SU-DHL-6 (cell line): ENCODE results near the gene CLK2.

Source experiments
- EZH2phosphoT487 ChIP-seq: fragments of 200-600 bp; sonication (generic), shearing (Covaris generic); conservative IDR thresholded peaks from 2 replicates; pipeline ENCODE4 v1.6.1; 2018; ENCODE audit warnings: mild to moderate bottlenecking, antibody characterized with exemption, low read length, moderate library complexity, mixed read lengths
- TF ChIP-seq, protein P1 (sequence below): fragments of 200-600 bp; sonication (generic); IDR thresholded peaks from one replicate; pipeline ENCODE4 v1.5.1; 2017; ENCODE audit warnings: antibody characterized with exemption, mild to moderate bottlenecking, low read length, moderate library complexity; ENCODE audit not compliant: insufficient read depth, poor library complexity, severe bottlenecking

GRCh38 chr1:155279268-155279667, 6.0 kb upstream of the CLK2 start:
- TF ChIP-seq, protein P1, sequence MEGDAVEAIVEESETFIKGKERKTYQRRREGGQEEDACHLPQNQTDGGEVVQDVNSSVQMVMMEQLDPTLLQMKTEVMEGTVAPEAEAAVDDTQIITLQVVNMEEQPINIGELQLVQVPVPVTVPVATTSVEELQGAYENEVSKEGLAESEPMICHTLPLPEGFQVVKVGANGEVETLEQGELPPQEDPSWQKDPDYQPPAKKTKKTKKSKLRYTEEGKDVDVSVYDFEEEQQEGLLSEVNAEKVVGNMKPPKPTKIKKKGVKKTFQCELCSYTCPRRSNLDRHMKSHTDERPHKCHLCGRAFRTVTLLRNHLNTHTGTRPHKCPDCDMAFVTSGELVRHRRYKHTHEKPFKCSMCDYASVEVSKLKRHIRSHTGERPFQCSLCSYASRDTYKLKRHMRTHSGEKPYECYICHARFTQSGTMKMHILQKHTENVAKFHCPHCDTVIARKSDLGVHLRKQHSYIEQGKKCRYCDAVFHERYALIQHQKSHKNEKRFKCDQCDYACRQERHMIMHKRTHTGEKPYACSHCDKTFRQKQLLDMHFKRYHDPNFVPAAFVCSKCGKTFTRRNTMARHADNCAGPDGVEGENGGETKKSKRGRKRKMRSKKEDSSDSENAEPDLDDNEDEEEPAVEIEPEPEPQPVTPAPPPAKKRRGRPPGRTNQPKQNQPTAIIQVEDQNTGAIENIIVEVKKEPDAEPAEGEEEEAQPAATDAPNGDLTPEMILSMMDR, result no peak
- no peak for TF ChIP-seq EZH2phosphoT487
